Measurements from ENCODE around the gene RNLS. TPM values are rescaled to one million over a fixed set of nuclear protein-coding genes. Genes with fewer than 3 reads are reported as not detected.

Gene RNLS
- total RNA-seq, 1 experiment from 2014 or later, result 8.7 TPM

DNA sequence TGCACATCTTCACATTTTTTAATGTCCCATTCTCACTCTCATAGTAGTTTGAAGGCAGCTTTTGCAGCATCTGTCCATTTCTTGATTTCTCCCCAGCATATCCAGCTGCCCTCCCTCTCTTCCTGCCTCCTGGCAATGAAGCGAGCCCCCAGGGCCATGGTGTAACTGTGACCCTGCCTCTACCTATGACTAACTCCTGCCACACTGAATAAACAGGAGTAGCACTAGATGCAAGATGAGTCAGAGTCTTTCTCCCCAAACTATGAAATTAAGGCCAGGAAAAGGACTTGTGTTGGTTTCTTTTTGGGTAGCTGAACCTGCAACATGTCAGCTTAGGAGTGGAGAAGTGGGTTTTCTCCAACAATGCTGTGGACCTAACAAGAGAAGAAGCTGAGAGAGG, 329.0 kb downstream of the RNLS start (continued):
- TF ChIP-seq JUN (CRISPR knock-in tag; IDR thresholded peaks at IDR 0.05), result no peak
- TF ChIP-seq, protein P1, sequence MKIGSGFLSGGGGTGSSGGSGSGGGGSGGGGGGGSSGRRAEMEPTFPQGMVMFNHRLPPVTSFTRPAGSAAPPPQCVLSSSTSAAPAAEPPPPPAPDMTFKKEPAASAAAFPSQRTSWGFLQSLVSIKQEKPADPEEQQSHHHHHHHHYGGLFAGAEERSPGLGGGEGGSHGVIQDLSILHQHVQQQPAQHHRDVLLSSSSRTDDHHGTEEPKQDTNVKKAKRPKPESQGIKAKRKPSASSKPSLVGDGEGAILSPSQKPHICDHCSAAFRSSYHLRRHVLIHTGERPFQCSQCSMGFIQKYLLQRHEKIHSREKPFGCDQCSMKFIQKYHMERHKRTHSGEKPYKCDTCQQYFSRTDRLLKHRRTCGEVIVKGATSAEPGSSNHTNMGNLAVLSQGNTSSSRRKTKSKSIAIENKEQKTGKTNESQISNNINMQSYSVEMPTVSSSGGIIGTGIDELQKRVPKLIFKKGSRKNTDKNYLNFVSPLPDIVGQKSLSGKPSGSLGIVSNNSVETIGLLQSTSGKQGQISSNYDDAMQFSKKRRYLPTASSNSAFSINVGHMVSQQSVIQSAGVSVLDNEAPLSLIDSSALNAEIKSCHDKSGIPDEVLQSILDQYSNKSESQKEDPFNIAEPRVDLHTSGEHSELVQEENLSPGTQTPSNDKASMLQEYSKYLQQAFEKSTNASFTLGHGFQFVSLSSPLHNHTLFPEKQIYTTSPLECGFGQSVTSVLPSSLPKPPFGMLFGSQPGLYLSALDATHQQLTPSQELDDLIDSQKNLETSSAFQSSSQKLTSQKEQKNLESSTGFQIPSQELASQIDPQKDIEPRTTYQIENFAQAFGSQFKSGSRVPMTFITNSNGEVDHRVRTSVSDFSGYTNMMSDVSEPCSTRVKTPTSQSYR (CRISPR knock-in tag; IDR thresholded peaks at IDR 0.05), result no peak
- TF ChIP-seq SMAD4 (CRISPR knock-in tag; IDR thresholded peaks at IDR 0.05), result no peak
- TF ChIP-seq CTCF (IDR thresholded peaks at IDR 0.05), result no peak
- TF ChIP-seq, protein P2, sequence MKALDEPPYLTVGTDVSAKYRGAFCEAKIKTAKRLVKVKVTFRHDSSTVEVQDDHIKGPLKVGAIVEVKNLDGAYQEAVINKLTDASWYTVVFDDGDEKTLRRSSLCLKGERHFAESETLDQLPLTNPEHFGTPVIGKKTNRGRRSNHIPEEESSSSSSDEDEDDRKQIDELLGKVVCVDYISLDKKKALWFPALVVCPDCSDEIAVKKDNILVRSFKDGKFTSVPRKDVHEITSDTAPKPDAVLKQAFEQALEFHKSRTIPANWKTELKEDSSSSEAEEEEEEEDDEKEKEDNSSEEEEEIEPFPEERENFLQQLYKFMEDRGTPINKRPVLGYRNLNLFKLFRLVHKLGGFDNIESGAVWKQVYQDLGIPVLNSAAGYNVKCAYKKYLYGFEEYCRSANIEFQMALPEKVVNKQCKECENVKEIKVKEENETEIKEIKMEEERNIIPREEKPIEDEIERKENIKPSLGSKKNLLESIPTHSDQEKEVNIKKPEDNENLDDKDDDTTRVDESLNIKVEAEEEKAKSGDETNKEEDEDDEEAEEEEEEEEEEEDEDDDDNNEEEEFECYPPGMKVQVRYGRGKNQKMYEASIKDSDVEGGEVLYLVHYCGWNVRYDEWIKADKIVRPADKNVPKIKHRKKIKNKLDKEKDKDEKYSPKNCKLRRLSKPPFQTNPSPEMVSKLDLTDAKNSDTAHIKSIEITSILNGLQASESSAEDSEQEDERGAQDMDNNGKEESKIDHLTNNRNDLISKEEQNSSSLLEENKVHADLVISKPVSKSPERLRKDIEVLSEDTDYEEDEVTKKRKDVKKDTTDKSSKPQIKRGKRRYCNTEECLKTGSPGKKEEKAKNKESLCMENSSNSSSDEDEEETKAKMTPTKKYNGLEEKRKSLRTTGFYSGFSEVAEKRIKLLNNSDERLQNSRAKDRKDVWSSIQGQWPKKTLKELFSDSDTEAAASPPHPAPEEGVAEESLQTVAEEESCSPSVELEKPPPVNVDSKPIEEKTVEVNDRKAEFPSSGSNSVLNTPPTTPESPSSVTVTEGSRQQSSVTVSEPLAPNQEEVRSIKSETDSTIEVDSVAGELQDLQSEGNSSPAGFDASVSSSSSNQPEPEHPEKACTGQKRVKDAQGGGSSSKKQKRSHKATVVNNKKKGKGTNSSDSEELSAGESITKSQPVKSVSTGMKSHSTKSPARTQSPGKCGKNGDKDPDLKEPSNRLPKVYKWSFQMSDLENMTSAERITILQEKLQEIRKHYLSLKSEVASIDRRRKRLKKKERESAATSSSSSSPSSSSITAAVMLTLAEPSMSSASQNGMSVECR (CRISPR knock-in tag; IDR thresholded peaks at IDR 0.05; ENCODE audit: borderline replicate concordance), result no peak

DNA sequence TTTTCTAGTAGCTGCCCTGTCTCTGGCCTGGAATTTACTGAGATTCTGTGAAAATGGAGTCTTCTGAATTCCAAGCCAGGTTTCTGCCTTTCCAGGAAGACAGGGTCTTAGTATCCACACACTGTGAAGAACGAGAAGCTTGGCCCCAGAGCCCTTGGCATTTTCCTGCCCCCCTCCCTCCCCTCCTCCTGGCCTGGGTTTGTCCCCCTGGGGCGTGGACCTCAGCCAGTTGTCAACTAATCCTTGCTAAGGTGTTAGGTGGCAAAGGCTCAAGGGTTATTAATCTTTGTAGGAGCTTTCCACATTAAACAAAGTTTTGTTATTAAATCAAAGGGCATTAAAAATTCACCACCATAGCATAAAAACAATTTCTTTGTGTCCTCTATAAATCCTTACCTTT, 329.5 kb downstream of the RNLS start:
- ATAC-seq (no peak), DNase-seq (ENCODE audit: low spot score) (no peak)
- ChIA-PET POLR2A (no interaction called here), CTCF (no interaction called here)
- H3K27ac Mint-ChIP-seq, result no peak overlapping the region
- H3K4me3 Mint-ChIP-seq, result no peak overlapping the region
- no peaks in the 10 kb centered on the region for H3K4me1 Mint-ChIP-seq
- H3K36me3 Mint-ChIP-seq, result no peaks in the 10 kb centered on the region
- H3K27me3 Mint-ChIP-seq (ENCODE audit: low read depth), result no peaks in the 10 kb centered on the region; the same call in 1 of the 2 replicates
- TF ChIP-seq, protein P3, sequence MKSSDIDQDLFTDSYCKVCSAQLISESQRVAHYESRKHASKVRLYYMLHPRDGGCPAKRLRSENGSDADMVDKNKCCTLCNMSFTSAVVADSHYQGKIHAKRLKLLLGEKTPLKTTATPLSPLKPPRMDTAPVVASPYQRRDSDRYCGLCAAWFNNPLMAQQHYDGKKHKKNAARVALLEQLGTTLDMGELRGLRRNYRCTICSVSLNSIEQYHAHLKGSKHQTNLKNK (CRISPR knock-in tag; IDR thresholded peaks at IDR 0.05), result no peak
- TF ChIP-seq EMX1 (CRISPR knock-in tag; IDR thresholded peaks at IDR 0.05) (no peak), SMAD3 (CRISPR knock-in tag; IDR thresholded peaks at IDR 0.05; ENCODE audit: borderline replicate concordance) (no peak), RELA (CRISPR knock-in tag; IDR thresholded peaks at IDR 0.05; ENCODE audit: borderline replicate concordance) (no peak), ATF2 (CRISPR knock-in tag; IDR thresholded peaks at IDR 0.05; ENCODE audit: borderline replicate concordance, low read depth) (no peak), ERG (CRISPR knock-in tag; IDR thresholded peaks at IDR 0.05) (no peak), ZNF263 (CRISPR knock-in tag; IDR thresholded peaks at IDR 0.05; ENCODE audit: low read depth) (no peak)
- TF ChIP-seq, protein P4, sequence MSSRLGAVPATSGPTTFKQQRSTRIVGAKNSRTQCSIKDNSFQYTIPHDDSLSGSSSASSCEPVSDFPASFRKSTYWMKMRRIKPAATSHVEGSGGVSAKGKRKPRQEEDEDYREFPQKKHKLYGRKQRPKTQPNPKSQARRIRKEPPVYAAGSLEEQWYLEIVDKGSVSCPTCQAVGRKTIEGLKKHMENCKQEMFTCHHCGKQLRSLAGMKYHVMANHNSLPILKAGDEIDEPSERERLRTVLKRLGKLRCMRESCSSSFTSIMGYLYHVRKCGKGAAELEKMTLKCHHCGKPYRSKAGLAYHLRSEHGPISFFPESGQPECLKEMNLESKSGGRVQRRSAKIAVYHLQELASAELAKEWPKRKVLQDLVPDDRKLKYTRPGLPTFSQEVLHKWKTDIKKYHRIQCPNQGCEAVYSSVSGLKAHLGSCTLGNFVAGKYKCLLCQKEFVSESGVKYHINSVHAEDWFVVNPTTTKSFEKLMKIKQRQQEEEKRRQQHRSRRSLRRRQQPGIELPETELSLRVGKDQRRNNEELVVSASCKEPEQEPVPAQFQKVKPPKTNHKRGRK (CRISPR knock-in tag; IDR thresholded peaks at IDR 0.05; ENCODE audit: borderline replicate concordance), result no peak
- no peaks in the 10 kb centered on the region for H3K9me3 Mint-ChIP-seq

Data from WTC11 (cell line).